Measurements from ENCODE around the gene DDX20. TPM values are rescaled to one million over a fixed set of nuclear protein-coding genes. Genes with fewer than 3 reads are reported as not detected.

Gene DDX20
- total and polyA plus RNA-seq, 4 donors, result 6.0 to 14.4 (median 8.0) TPM

DNA sequence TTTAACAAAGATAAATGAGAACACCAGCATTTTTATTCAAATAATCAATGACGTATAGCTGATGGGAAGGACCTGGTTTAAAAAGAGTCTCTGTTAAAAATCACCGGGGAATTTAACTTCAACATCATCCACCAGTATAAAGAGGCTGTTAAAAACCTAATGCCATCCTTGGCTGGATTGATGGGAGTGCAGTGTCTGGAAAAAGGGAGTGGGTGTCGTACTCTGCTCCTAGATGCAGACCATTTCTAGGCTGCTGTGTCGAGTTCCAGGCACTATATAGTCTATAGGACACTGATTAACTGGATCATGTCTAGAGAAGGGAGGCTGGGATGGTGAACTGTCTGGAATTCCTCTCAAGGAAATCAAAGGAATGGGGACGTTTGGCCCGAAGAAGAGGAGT is 36.1 kb downstream of the DDX20 start:
- Histone ChIP-seq H3K36me3 (ENCODE audit: control insufficient read depth in 4 of 4, insufficient read depth in 4 of 4, low read length in 4 of 4) (no peaks in the 10 kb centered on the region), H3K9me3 (ENCODE audit: control insufficient read depth in 4 of 4, insufficient read depth in 3 of 4, low read length in 3 of 4) (no peaks in the 10 kb centered on the region), H3K4me1 (ENCODE audit: control insufficient read depth in 5 of 5, insufficient read depth in 5 of 5, low read length in 5 of 5) (peaks cover 0 to 2% (median 0%) of the 10 kb centered on the region in 5 donors), H3K27ac (ENCODE audit: low read depth in 1 of 2, low read length in 1 of 2) (no peak overlapping the region), H3K27me3 (ENCODE audit: control insufficient read depth in 3 of 3, insufficient read depth in 3 of 3, low read length in 2 of 3) (peaks cover 0 to 17% (median 5%) of the 10 kb centered on the region in 3 donors), H3K9ac (ENCODE audit: insufficient read depth in 1 of 2, low read length in 2 of 2) (no peak overlapping the region), H3K4me3 (no peak overlapping the region)
- WGBS, 2 donors, result 80 to 91% methylated on average over 6 of the region's 6 CpGs
- TF ChIP-seq, protein P1, sequence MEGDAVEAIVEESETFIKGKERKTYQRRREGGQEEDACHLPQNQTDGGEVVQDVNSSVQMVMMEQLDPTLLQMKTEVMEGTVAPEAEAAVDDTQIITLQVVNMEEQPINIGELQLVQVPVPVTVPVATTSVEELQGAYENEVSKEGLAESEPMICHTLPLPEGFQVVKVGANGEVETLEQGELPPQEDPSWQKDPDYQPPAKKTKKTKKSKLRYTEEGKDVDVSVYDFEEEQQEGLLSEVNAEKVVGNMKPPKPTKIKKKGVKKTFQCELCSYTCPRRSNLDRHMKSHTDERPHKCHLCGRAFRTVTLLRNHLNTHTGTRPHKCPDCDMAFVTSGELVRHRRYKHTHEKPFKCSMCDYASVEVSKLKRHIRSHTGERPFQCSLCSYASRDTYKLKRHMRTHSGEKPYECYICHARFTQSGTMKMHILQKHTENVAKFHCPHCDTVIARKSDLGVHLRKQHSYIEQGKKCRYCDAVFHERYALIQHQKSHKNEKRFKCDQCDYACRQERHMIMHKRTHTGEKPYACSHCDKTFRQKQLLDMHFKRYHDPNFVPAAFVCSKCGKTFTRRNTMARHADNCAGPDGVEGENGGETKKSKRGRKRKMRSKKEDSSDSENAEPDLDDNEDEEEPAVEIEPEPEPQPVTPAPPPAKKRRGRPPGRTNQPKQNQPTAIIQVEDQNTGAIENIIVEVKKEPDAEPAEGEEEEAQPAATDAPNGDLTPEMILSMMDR (IDR thresholded peaks at IDR 0.05; ENCODE audit: control extremely low read depth, extremely low read depth), result no peak
- ATAC-seq (ENCODE audit: insufficient read depth, low FRiP score) (no peak), DNase-seq (no peak)

DNA sequence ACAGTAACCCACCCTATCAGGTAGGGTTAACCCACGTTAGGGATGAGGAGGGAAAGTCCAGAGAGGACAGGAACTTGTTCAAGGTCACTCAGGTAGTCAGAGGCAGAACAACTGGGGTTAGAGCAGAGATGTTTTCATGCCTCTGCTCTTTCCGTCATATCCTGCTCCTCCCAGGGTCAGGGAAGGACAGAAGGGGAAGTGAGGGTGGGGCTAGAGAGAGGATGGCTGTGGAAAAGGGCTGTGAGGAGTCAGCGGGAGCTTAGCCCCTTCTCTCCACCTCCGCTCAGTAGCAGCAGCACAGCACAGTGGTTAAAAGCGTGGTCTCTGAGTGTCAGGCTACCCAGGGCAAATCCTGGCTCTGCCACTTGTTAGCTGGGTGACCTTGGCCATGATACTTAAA is 36.5 kb downstream of the DDX20 start:
- no peak for ATAC-seq (ENCODE audit: insufficient read depth, low FRiP score)
- Histone ChIP-seq H3K9ac (ENCODE audit: insufficient read depth in 1 of 2, low read length in 2 of 2) (no peak overlapping the region), H3K4me3 (no peak overlapping the region), H3K27me3 (ENCODE audit: control insufficient read depth in 3 of 3, insufficient read depth in 3 of 3, low read length in 2 of 3) (peaks cover 0 to 17% (median 5%) of the 10 kb centered on the region in 3 donors), H3K36me3 (ENCODE audit: control insufficient read depth in 4 of 4, insufficient read depth in 4 of 4, low read length in 4 of 4) (no peaks in the 10 kb centered on the region), H3K27ac (ENCODE audit: low read depth in 1 of 2, low read length in 1 of 2) (no peak overlapping the region), H3K4me1 (ENCODE audit: control insufficient read depth in 5 of 5, insufficient read depth in 5 of 5, low read length in 5 of 5) (peaks cover 0 to 2% (median 0%) of the 10 kb centered on the region in 5 donors), H3K9me3 (ENCODE audit: control insufficient read depth in 4 of 4, insufficient read depth in 3 of 4, low read length in 3 of 4) (no peaks in the 10 kb centered on the region)
- no peak for DNase-seq
- WGBS, 2 donors, result 56 to 64% methylated on average over 5 of the region's 5 CpGs
- TF ChIP-seq, protein P1 (IDR thresholded peaks at IDR 0.05; ENCODE audit: control extremely low read depth, extremely low read depth), result no peak

- no peaks in the 10 kb centered on the region for H3K36me3 ChIP-seq (ENCODE audit: control insufficient read depth in 4 of 4, insufficient read depth in 4 of 4, low read length in 4 of 4)
- DNase-seq (no peak), ATAC-seq (ENCODE audit: insufficient read depth, low FRiP score) (no peak)
- TF ChIP-seq, protein P1 (IDR thresholded peaks at IDR 0.05; ENCODE audit: control extremely low read depth, extremely low read depth), result no peak
- H3K9ac ChIP-seq (ENCODE audit: insufficient read depth in 1 of 2, low read length in 2 of 2), result no peak overlapping the region
- peaks cover 0 to 15% (median 5%) of the 10 kb centered on the region in 3 donors for H3K27me3 ChIP-seq (ENCODE audit: control insufficient read depth in 3 of 3, insufficient read depth in 3 of 3, low read length in 2 of 3)
- H3K27ac ChIP-seq (ENCODE audit: low read depth in 1 of 2, low read length in 1 of 2), result no peak overlapping the region
- peaks cover 0 to 2% (median 0%) of the 10 kb centered on the region in 5 donors for H3K4me1 ChIP-seq (ENCODE audit: control insufficient read depth in 5 of 5, insufficient read depth in 5 of 5, low read length in 5 of 5)
- no peaks in the 10 kb centered on the region for H3K9me3 ChIP-seq (ENCODE audit: control insufficient read depth in 4 of 4, insufficient read depth in 3 of 4, low read length in 3 of 4)
- WGBS, 2 donors, result 31 to 58% methylated on average over 2 of the region's 2 CpGs
- no peak overlapping the region for H3K4me3 ChIP-seq
Observed at GRCh38 chr1:111793923-111794322, 38.2 kb downstream of the DDX20 start.

GRCh38 chr1:111795401-111795800 is 39.7 kb downstream of the DDX20 start:
- TF ChIP-seq, protein P1 (IDR thresholded peaks at IDR 0.05; ENCODE audit: control extremely low read depth, extremely low read depth), result no peak
- DNase-seq, result no peak
- WGBS, 2 donors, result 90 to 92% methylated on average over 6 of the region's 6 CpGs

More at GRCh38 chr1:111795401-111795800, 39.7 kb downstream of the DDX20 start:
- no peak overlapping the region for H3K27ac ChIP-seq (ENCODE audit: low read depth in 1 of 2, low read length in 1 of 2)
- ATAC-seq (ENCODE audit: insufficient read depth, low FRiP score), result no peak
- H3K27me3 ChIP-seq (ENCODE audit: control insufficient read depth in 3 of 3, insufficient read depth in 3 of 3, low read length in 2 of 3), result peaks cover 0 to 14% (median 7%) of the 10 kb centered on the region in 3 donors
- no peak overlapping the region for H3K4me3 ChIP-seq
- H3K36me3 ChIP-seq (ENCODE audit: control insufficient read depth in 4 of 4, insufficient read depth in 4 of 4, low read length in 4 of 4), result no peaks in the 10 kb centered on the region
- no peaks in the 10 kb centered on the region for H3K9me3 ChIP-seq (ENCODE audit: control insufficient read depth in 4 of 4, insufficient read depth in 3 of 4, low read length in 3 of 4)
- peaks cover 0 to 2% (median 0%) of the 10 kb centered on the region in 5 donors for H3K4me1 ChIP-seq (ENCODE audit: control insufficient read depth in 5 of 5, insufficient read depth in 5 of 5, low read length in 5 of 5)
- H3K9ac ChIP-seq (ENCODE audit: insufficient read depth in 1 of 2, low read length in 2 of 2), result no peak overlapping the region

Data from lung (tissue), 12 donors.